WTC11 (cell line): ENCODE results near the gene MAP3K3. TPM values are rescaled to one million over a fixed set of nuclear protein-coding genes. Genes with fewer than 3 reads are reported as not detected.
A peak's percentile ranks its signal among the peaks of the same experiment; 100 is the strongest.

Source experiments
- ATF1 ChIP-seq: sonication (generic); formaldehyde crosslinking; IDR thresholded peaks from 2 replicates; pipeline ENCODE4 v1.8.1; 2023; ENCODE audit warnings: mild to moderate bottlenecking, moderate library complexity, missing genetic modification reagents
- GABPB1 ChIP-seq: sonication (generic); formaldehyde crosslinking; IDR thresholded peaks from 2 replicates; pipeline ENCODE4 v1.8.1; 2023; ENCODE audit warnings: mild to moderate bottlenecking, missing genetic modification reagents
- IRF2 ChIP-seq: sonication (generic); formaldehyde crosslinking; IDR thresholded peaks from 2 replicates; pipeline ENCODE4 v1.8.0; 2022; ENCODE audit warnings: low read depth, missing genetic modification reagents, borderline replicate concordance
- NR3C1 ChIP-seq: sonication (generic); formaldehyde crosslinking; conservative IDR thresholded peaks from 2 replicates; pipeline ENCODE4 v1.8.1; 2023; ENCODE audit warnings: low read depth, mild to moderate bottlenecking, missing genetic modification reagents
- RELA ChIP-seq: sonication (generic); formaldehyde crosslinking; IDR thresholded peaks from 2 replicates; pipeline ENCODE4 v1.8.1; 2022; ENCODE audit warnings: missing genetic modification reagents, mild to moderate bottlenecking, borderline replicate concordance
- RORB ChIP-seq: fragments of 250-450 bp; sonication (Bioruptor Pico); IDR thresholded peaks from 2 replicates; pipeline ENCODE4 v1.9.0; 2021; ENCODE audit warnings: mild to moderate bottlenecking
- SOX15 ChIP-seq: fragments of 250-450 bp; sonication (Bioruptor Pico); IDR thresholded peaks from 2 replicates; pipeline ENCODE4 v1.9.0; 2021; ENCODE audit warnings: mild to moderate bottlenecking
- ZNF219 ChIP-seq: sonication (generic); formaldehyde crosslinking; IDR thresholded peaks from 2 replicates; pipeline ENCODE4 v1.8.0; 2023; ENCODE audit warnings: missing genetic modification reagents, mild to moderate bottlenecking, borderline replicate concordance
- ZNF263 ChIP-seq: sonication (generic); formaldehyde crosslinking; IDR thresholded peaks from 2 replicates; pipeline ENCODE4 v1.8.1; 2022; ENCODE audit warnings: low read depth, mild to moderate bottlenecking, moderate library complexity, missing genetic modification reagents
- ZNF317 ChIP-seq: sonication (generic); formaldehyde crosslinking; IDR thresholded peaks from 2 replicates; pipeline ENCODE4 v1.8.1; 2023; ENCODE audit warnings: low read depth, mild to moderate bottlenecking, moderate library complexity, missing genetic modification reagents, borderline replicate concordance
- ZNF396 ChIP-seq: fragments of 250-450 bp; sonication (Bioruptor Pico); IDR thresholded peaks from 2 replicates; pipeline ENCODE4 v1.8.0; 2021; ENCODE audit warnings: mild to moderate bottlenecking, moderate library complexity, borderline replicate concordance
- ZNF423 ChIP-seq: fragments of 250-450 bp; sonication (Bioruptor Pico); IDR thresholded peaks from 2 replicates; pipeline ENCODE4 v2.1.2; 2022; ENCODE audit warnings: mild to moderate bottlenecking, moderate library complexity
- total RNA-seq: library from RNA; stranded (reverse); gene quantifications from 3 replicates; pipeline ENCODE4 v1.2.3, GENCODE V29; 2021
- TF ChIP-seq, protein P1 (sequence below): fragments of 250-450 bp; sonication (Bioruptor Pico); IDR thresholded peaks from 2 replicates; pipeline ENCODE4 v1.9.0; 2021; ENCODE audit warnings: mild to moderate bottlenecking
- TF ChIP-seq, protein P2 (sequence below): sonication (generic); formaldehyde crosslinking; IDR thresholded peaks from 2 replicates; pipeline ENCODE4 v1.8.1; 2022; ENCODE audit warnings: low read depth, mild to moderate bottlenecking, moderate library complexity, missing genetic modification reagents, borderline replicate concordance
- TF ChIP-seq, protein P3 (sequence below): sonication (generic); formaldehyde crosslinking; IDR thresholded peaks from 2 replicates; pipeline ENCODE4 v1.8.0; 2022; ENCODE audit warnings: mild to moderate bottlenecking, missing genetic modification reagents
- TF ChIP-seq, protein P4 (sequence below): sonication (generic); formaldehyde crosslinking; IDR thresholded peaks from 2 replicates; pipeline ENCODE4 v1.8.0; 2023; ENCODE audit warnings: missing genetic modification reagents, mild to moderate bottlenecking, borderline replicate concordance
- TF ChIP-seq, protein P5 (sequence below): sonication (generic); formaldehyde crosslinking; IDR thresholded peaks from 2 replicates; pipeline ENCODE4 v1.8.0; 2022; ENCODE audit warnings: mild to moderate bottlenecking, missing genetic modification reagents
- TF ChIP-seq, protein P6 (sequence below): sonication (generic); formaldehyde crosslinking; IDR thresholded peaks from 2 replicates; pipeline ENCODE4 v1.8.0; 2022; ENCODE audit warnings: mild to moderate bottlenecking, missing genetic modification reagents
- TF ChIP-seq, protein P7 (sequence below): fragments of 250-450 bp; sonication (Bioruptor Pico); IDR thresholded peaks from 2 replicates; pipeline ENCODE4 v2.1.2; 2022; ENCODE audit warnings: mild to moderate bottlenecking, moderate library complexity
- TF ChIP-seq, protein P8 (sequence below): sonication (generic); formaldehyde crosslinking; IDR thresholded peaks from 2 replicates; pipeline ENCODE4 v1.8.1; 2022; ENCODE audit warnings: mild to moderate bottlenecking, missing genetic modification reagents, moderate library complexity, borderline replicate concordance

Gene MAP3K3
- total RNA-seq, 1 experiment from 2014 or later = 25.7 TPM

DNA sequence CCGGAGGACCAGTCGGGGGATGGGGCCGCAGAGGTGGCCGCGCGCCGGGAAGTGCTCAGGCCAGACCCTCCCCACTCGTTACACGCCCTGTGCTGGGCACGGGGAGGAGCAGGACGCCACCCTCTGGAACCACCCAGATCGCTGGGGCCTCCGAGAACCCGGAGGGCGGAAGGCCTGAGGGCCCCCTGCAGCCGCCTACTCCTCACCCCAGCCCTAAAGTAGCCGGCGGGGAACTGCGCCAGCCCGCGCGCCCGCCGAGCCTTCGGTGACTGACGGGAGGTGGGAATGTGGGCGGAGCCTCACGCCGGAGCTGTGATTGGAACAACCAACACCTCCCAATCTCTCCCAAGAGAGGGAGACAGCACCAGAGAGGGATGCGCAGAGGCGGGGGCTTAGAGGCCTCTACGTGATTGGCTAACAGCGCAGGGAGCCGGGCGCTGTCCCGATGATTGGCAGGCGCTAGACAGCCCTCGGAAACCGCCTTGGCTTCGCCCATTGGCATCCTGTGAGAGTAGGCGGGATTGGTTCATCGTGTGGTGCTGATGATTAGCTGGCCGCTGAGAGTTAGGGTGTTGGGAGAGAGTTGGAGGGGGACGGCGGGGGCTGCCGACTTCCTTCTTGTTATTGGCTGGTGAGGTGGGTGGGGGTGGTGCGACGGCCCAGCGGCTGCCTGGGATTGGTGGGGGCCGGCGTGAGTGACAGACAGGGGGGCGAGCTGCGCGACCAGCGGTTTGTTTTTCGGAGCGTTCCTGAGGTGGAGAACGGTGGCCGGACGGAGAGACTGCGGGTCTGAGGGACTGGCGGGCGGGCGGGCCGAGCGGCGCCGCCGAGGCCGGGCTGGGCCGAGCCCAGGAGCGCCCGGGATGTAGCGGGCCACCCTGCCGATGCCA, at the start of gene MAP3K3 (continued):
- peak; percentile 49; the same call in 1 of the 2 replicates for TF ChIP-seq ZNF219 (CRISPR knock-in tag)
- TF ChIP-seq, protein P1, sequence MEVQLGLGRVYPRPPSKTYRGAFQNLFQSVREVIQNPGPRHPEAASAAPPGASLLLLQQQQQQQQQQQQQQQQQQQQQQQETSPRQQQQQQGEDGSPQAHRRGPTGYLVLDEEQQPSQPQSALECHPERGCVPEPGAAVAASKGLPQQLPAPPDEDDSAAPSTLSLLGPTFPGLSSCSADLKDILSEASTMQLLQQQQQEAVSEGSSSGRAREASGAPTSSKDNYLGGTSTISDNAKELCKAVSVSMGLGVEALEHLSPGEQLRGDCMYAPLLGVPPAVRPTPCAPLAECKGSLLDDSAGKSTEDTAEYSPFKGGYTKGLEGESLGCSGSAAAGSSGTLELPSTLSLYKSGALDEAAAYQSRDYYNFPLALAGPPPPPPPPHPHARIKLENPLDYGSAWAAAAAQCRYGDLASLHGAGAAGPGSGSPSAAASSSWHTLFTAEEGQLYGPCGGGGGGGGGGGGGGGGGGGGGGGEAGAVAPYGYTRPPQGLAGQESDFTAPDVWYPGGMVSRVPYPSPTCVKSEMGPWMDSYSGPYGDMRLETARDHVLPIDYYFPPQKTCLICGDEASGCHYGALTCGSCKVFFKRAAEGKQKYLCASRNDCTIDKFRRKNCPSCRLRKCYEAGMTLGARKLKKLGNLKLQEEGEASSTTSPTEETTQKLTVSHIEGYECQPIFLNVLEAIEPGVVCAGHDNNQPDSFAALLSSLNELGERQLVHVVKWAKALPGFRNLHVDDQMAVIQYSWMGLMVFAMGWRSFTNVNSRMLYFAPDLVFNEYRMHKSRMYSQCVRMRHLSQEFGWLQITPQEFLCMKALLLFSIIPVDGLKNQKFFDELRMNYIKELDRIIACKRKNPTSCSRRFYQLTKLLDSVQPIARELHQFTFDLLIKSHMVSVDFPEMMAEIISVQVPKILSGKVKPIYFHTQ (CRISPR knock-in tag) = no peak
- TF ChIP-seq ZNF396 (CRISPR knock-in tag) = no peak
- no peak; the same call in 1 of the 2 replicates for TF ChIP-seq RELA (CRISPR knock-in tag)
- TF ChIP-seq ATF1 (CRISPR knock-in tag) = no peak
- TF ChIP-seq NR3C1 = no peak
- peak; percentile 57; the same call in 1 of the 2 replicates for TF ChIP-seq GABPB1 (CRISPR knock-in tag)
- TF ChIP-seq, protein P2, sequence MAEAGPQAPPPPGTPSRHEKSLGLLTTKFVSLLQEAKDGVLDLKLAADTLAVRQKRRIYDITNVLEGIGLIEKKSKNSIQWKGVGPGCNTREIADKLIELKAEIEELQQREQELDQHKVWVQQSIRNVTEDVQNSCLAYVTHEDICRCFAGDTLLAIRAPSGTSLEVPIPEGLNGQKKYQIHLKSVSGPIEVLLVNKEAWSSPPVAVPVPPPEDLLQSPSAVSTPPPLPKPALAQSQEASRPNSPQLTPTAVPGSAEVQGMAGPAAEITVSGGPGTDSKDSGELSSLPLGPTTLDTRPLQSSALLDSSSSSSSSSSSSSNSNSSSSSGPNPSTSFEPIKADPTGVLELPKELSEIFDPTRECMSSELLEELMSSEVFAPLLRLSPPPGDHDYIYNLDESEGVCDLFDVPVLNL (CRISPR knock-in tag) = no peak
- TF ChIP-seq ZNF317 (CRISPR knock-in tag) = no peak
- TF ChIP-seq, protein P3, sequence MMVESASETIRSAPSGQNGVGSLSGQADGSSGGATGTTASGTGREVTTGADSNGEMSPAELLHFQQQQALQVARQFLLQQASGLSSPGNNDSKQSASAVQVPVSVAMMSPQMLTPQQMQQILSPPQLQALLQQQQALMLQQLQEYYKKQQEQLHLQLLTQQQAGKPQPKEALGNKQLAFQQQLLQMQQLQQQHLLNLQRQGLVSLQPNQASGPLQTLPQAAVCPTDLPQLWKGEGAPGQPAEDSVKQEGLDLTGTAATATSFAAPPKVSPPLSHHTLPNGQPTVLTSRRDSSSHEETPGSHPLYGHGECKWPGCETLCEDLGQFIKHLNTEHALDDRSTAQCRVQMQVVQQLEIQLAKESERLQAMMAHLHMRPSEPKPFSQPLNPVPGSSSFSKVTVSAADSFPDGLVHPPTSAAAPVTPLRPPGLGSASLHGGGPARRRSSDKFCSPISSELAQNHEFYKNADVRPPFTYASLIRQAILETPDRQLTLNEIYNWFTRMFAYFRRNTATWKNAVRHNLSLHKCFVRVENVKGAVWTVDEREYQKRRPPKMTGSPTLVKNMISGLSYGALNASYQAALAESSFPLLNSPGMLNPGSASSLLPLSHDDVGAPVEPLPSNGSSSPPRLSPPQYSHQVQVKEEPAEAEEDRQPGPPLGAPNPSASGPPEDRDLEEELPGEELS (CRISPR knock-in tag) = peak; percentile 67
- TF ChIP-seq SOX15 = no peak
- no peak for TF ChIP-seq IRF2 (CRISPR knock-in tag)
- TF ChIP-seq, protein P4, sequence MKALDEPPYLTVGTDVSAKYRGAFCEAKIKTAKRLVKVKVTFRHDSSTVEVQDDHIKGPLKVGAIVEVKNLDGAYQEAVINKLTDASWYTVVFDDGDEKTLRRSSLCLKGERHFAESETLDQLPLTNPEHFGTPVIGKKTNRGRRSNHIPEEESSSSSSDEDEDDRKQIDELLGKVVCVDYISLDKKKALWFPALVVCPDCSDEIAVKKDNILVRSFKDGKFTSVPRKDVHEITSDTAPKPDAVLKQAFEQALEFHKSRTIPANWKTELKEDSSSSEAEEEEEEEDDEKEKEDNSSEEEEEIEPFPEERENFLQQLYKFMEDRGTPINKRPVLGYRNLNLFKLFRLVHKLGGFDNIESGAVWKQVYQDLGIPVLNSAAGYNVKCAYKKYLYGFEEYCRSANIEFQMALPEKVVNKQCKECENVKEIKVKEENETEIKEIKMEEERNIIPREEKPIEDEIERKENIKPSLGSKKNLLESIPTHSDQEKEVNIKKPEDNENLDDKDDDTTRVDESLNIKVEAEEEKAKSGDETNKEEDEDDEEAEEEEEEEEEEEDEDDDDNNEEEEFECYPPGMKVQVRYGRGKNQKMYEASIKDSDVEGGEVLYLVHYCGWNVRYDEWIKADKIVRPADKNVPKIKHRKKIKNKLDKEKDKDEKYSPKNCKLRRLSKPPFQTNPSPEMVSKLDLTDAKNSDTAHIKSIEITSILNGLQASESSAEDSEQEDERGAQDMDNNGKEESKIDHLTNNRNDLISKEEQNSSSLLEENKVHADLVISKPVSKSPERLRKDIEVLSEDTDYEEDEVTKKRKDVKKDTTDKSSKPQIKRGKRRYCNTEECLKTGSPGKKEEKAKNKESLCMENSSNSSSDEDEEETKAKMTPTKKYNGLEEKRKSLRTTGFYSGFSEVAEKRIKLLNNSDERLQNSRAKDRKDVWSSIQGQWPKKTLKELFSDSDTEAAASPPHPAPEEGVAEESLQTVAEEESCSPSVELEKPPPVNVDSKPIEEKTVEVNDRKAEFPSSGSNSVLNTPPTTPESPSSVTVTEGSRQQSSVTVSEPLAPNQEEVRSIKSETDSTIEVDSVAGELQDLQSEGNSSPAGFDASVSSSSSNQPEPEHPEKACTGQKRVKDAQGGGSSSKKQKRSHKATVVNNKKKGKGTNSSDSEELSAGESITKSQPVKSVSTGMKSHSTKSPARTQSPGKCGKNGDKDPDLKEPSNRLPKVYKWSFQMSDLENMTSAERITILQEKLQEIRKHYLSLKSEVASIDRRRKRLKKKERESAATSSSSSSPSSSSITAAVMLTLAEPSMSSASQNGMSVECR (CRISPR knock-in tag) = peak; percentile 93
- TF ChIP-seq, protein P5, sequence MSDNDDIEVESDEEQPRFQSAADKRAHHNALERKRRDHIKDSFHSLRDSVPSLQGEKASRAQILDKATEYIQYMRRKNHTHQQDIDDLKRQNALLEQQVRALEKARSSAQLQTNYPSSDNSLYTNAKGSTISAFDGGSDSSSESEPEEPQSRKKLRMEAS (CRISPR knock-in tag) = peak; percentile 82
- TF ChIP-seq ZNF263 (CRISPR knock-in tag) = no peak
- TF ChIP-seq, protein P6, sequence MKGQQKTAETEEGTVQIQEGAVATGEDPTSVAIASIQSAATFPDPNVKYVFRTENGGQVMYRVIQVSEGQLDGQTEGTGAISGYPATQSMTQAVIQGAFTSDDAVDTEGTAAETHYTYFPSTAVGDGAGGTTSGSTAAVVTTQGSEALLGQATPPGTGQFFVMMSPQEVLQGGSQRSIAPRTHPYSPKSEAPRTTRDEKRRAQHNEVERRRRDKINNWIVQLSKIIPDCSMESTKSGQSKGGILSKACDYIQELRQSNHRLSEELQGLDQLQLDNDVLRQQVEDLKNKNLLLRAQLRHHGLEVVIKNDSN (CRISPR knock-in tag) = peak; percentile 71; the same call in 1 of the 2 replicates
- TF ChIP-seq ZNF423 (CRISPR knock-in tag) = peak; percentile 59; the same call in 1 of the 2 replicates
- TF ChIP-seq RORB (CRISPR knock-in tag) = no peak
- TF ChIP-seq, protein P7, sequence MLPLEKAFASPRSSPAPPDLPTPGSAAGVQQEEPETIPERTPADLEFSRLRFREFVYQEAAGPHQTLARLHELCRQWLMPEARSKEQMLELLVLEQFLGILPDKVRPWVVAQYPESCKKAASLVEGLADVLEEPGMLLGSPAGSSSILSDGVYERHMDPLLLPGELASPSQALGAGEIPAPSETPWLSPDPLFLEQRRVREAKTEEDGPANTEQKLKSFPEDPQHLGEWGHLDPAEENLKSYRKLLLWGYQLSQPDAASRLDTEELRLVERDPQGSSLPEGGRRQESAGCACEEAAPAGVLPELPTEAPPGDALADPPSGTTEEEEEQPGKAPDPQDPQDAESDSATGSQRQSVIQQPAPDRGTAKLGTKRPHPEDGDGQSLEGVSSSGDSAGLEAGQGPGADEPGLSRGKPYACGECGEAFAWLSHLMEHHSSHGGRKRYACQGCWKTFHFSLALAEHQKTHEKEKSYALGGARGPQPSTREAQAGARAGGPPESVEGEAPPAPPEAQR = no peak
- TF ChIP-seq, protein P8, sequence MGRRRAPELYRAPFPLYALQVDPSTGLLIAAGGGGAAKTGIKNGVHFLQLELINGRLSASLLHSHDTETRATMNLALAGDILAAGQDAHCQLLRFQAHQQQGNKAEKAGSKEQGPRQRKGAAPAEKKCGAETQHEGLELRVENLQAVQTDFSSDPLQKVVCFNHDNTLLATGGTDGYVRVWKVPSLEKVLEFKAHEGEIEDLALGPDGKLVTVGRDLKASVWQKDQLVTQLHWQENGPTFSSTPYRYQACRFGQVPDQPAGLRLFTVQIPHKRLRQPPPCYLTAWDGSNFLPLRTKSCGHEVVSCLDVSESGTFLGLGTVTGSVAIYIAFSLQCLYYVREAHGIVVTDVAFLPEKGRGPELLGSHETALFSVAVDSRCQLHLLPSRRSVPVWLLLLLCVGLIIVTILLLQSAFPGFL (CRISPR knock-in tag) = no peak
